GM12878 (cell line): ENCODE data around the gene MYL6B. TPM values are rescaled to one million over a fixed set of nuclear protein-coding genes. Genes with fewer than 3 reads are reported as not detected.

Source experiments
- ATAC-seq: fragments of 200-7000 bp; cut with Tn5 transposase; 3 replicates; pipeline ENCODE4 v1.9.1; 2020; ENCODE audit warnings: mild to moderate bottlenecking, moderate library complexity
- BruUV-seq: library from RNA; stranded (reverse); fragments of 400-500 nt; replicated peaks from 2 replicates; lab custom pipeline; 2021; lab: Mats Ljungman, UMichigan
- CTCF ChIA-PET: fragments of 300-600 bp; sonication (Branson Sonifier 250); formaldehyde crosslinking; extraction: SDS; loops from one replicate; lab custom pipeline; 2021; ENCODE audit warnings: inconsistent platforms; lab: Yijun Ruan, JAX
- POLR2A ChIA-PET: fragments of 350-600 bp; formaldehyde crosslinking; extraction: SDS; loops from one replicate; lab custom pipeline; 2021; ENCODE audit warnings: inconsistent platforms; lab: Charles Lee
- RAD21 ChIA-PET: fragments of 300-600 bp; sonication (Branson Sonifier 250); formaldehyde crosslinking; loops from one replicate; lab custom pipeline; 2023; ENCODE audit warnings: antibody characterized with exemption; ENCODE audit not compliant: unreplicated experiment; lab: Charles Lee
- SMC1A ChIA-PET: fragments of 300-600 bp; sonication (Branson Sonifier 250); formaldehyde crosslinking; loops from one replicate; lab custom pipeline; 2023; ENCODE audit not compliant: unreplicated experiment, uncharacterized antibody; lab: Charles Lee
- DNase-seq: peaks from one replicate; pipeline ENCODE4 v3.0.0-alpha.2; 2011; ENCODE audit warnings: low read depth, low spot score
- FAIRE-seq: peaks from 3 replicates; lab custom pipeline; 2011; peaks lifted over from hg19 to GRCh38; lab: Jason Lieb, UNC
- H2AFZ ChIP-seq: 2 replicates; pipeline ENCODE4 v1.6.0; 2011; ENCODE audit warnings: low read depth, low read length, control low read depth; ENCODE audit not compliant: control insufficient read depth
- H3K27ac ChIP-seq: 2 replicates; pipeline ENCODE4 v1.5.1; 2011; ENCODE audit warnings: control low read depth; ENCODE audit not compliant: control insufficient read depth, insufficient read depth
- H3K27me3 ChIP-seq, 2 experiments: replicated peaks in 1 of 2; 2 replicates each; pipeline versions ENCODE4 v1.6.0 to v1.6.1; 2011; ENCODE audit warnings: low read length in 1 of 2; ENCODE audit not compliant: control insufficient read depth in 2 of 2, insufficient read depth in 2 of 2
- H3K36me3 ChIP-seq, 2 experiments: 2 replicates each; pipeline ENCODE4 v1.5.1; 2011; ENCODE audit warnings: low read length in 1 of 2; ENCODE audit not compliant: control insufficient read depth in 2 of 2, insufficient read depth in 2 of 2
- H3K4me1 ChIP-seq: 2 replicates; pipeline ENCODE4 v1.6.1; 2011; ENCODE audit warnings: mild to moderate bottlenecking, low read length, moderate library complexity, mixed read lengths; ENCODE audit not compliant: control insufficient read depth, insufficient read depth
- H3K4me2 ChIP-seq: 2 replicates; pipeline ENCODE4 v1.6.0; 2011; ENCODE audit warnings: control low read depth; ENCODE audit not compliant: control insufficient read depth, insufficient read depth
- H3K4me3 ChIP-seq: fragments of 200-600 bp; sonication (generic); 2 replicates; pipeline ENCODE4 v1.5.1; 2016
- H3K79me2 ChIP-seq: 2 replicates; pipeline ENCODE4 v1.6.0; 2011; ENCODE audit warnings: low read length; ENCODE audit not compliant: control insufficient read depth, insufficient read depth
- H3K9ac ChIP-seq: 2 replicates; pipeline ENCODE4 v1.8.0; 2011; ENCODE audit warnings: low read length, control low read depth, mixed read lengths; ENCODE audit not compliant: control insufficient read depth, insufficient read depth
- H3K9me3 ChIP-seq: replicated peaks from 3 replicates; pipeline ENCODE4 v1.5.1; 2011; ENCODE audit warnings: mild to moderate bottlenecking, low read length; ENCODE audit not compliant: control insufficient read depth, insufficient read depth
- H4K20me1 ChIP-seq: 2 replicates; pipeline ENCODE4 v1.6.0; 2011; ENCODE audit not compliant: control insufficient read depth, insufficient read depth
- EED ChIP-seq: sonication (generic); IDR thresholded peaks from 2 replicates; pipeline ENCODE4 v1.6.1; 2016; ENCODE audit warnings: antibody characterized with exemption, low read depth
- EGR1 ChIP-seq, 2 experiments: IDR thresholded peaks; 1 replicate in 1 of 2; 2 replicates in 1 of 2; pipeline ENCODE4 v1.6.1; 2011 to 2012; ENCODE audit warnings: low read depth in 2 of 2, low read length in 2 of 2, borderline replicate concordance in 1 of 2, mild to moderate bottlenecking in 1 of 2, moderate library complexity in 1 of 2
- FOXK2 ChIP-seq: fragments of 450-650 bp; IDR thresholded peaks from 2 replicates; pipeline ENCODE4 v1.6.1; 2017; ENCODE audit warnings: mild to moderate bottlenecking, moderate library complexity
- JUNB ChIP-seq: IDR thresholded peaks from 2 replicates; pipeline ENCODE4 v1.6.1; 2016; ENCODE audit warnings: antibody characterized with exemption, mild to moderate bottlenecking
- PAX8 ChIP-seq: fragments of 450-650 bp; IDR thresholded peaks from 2 replicates; pipeline ENCODE4 v1.6.1; 2017; ENCODE audit warnings: mild to moderate bottlenecking, moderate library complexity
- SMAD1 ChIP-seq: fragments of 450-650 bp; IDR thresholded peaks from 2 replicates; pipeline ENCODE4 v1.6.1; 2018; ENCODE audit warnings: mild to moderate bottlenecking, low read depth; ENCODE audit not compliant: partially characterized antibody
- SRF ChIP-seq, 2 experiments: IDR thresholded peaks; 2 replicates each; pipeline ENCODE4 v1.6.1; 2011; ENCODE audit warnings: low read depth in 2 of 2, low read length in 2 of 2, mild to moderate bottlenecking in 1 of 2, moderate library complexity in 1 of 2
- TBL1XR1 ChIP-seq: IDR thresholded peaks from 2 replicates; pipeline ENCODE4 v1.6.1; 2012; ENCODE audit warnings: low read depth, low read length, improper control_type of control experiment
- ZNF384 ChIP-seq: IDR thresholded peaks from 2 replicates; pipeline ENCODE4 v1.6.1; 2012; ENCODE audit warnings: low read depth, mild to moderate bottlenecking, low read length, improper control_type of control experiment, borderline replicate concordance
- WGBS: methylation state at CpG from one replicate; pipeline ENCODE4 v1.1.6; 2016; ENCODE audit warnings: low lambda C conversion rate; ENCODE audit not compliant: insufficient replicate concordance, insufficient coverage; ENCODE audit errors: missing lambda C conversion rate; 5-methylcytosine and 5-hydroxymethylcytosine counted together
- in situ Hi-C: fragments of 300-500 bp; cut with MboI; formaldehyde crosslinking; loops from 9 replicates; pipeline ENCODE4 v1.14.3; 2018; ENCODE audit warnings: mixed read lengths
- intact Hi-C: fragments of 100-400 bp; cut with micrococcal nuclease; formaldehyde crosslinking; loops from one replicate; pipeline ENCODE4 v1.14.2; 2022; ENCODE audit not compliant: unreplicated experiment
- polyA plus RNA-seq, 11 experiments: library from polyadenylated mRNA; depleted of rRNA in 4 of 11; unstranded in 6 of 11; stranded (reverse) in 5 of 11; fragments of >200 nt; fragmentation: Nextera tagmentation in 4 of 11; fragmentation: Illumina TruSeq in 1 of 11; extraction: Ambion mirVana in 4 of 11; extraction: Trizol in 1 of 11; gene quantifications; 1 replicate in 1 of 11; 2 replicates in 10 of 11; pipeline versions ENCODE4 v1.2.1 to v1.2.3, GENCODE V29; 2011 to 2016; ENCODE audit warnings: inconsistent platforms in 2 of 11, missing spikeins in 2 of 11, low read depth in 1 of 11
- total RNA-seq, 4 experiments: library from RNA; depleted of rRNA in 3 of 4; stranded (reverse); fragments of >200 nt in 3 of 4; fragmentation: Illumina TruSeq in 1 of 4; extraction: Trizol in 1 of 4; gene quantifications; 2 replicates each; pipeline versions ENCODE4 v1.2.1 to v1.2.3, GENCODE V29; 2013 to 2021
- TF ChIP-seq, protein P1 (sequence below): fragments of 450-650 bp; IDR thresholded peaks from 2 replicates; pipeline ENCODE4 v1.6.1; 2014; ENCODE audit warnings: mild to moderate bottlenecking
- TF ChIP-seq, protein P2 (sequence below): fragments of 450-650 bp; IDR thresholded peaks from 2 replicates; pipeline ENCODE4 v1.6.1; 2017; ENCODE audit warnings: borderline replicate concordance
- TF ChIP-seq, protein P3 (sequence below): fragments of 450-650 bp; IDR thresholded peaks from 2 replicates; pipeline ENCODE4 v1.6.1; 2017; ENCODE audit warnings: mild to moderate bottlenecking, moderate library complexity

The MYL6B gene
- total and polyA plus RNA-seq, 10 of the 15 experiments (the other 5 are each of a cell fraction or from before 2014, with no cell fraction given): 75.5 to 153 (median 114) TPM

DNA sequence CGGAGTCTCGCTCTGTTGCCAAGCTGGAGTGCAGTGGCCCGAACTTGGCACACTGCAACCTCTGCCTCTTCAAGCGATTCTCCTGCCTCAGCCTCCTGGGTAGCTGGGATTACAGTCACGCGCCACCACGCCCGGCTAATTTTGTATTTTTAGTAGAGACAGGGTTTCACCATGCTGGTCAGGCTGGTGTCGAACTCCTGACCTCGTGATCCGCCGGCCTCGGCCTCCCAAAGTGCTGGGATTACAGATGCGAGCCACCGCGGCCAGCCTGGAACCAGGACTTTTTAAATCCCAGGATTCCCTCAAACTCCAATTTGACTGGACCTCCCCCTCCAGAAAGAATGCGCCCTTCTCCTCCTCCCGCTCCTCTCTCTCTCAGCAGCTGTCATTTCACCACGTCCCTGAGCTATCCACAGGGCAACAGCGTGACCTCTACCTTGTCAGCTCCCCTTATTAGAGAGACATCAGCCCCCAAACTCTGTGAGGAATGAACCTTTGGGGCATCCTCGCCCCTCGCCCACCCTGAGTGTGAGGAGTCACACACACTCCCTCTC is 22.4 kb upstream of the MYL6B start:
- peak overlapping the region; percentile 93 for H3K4me3 ChIP-seq
- no peak for TF ChIP-seq TBL1XR1
- TF ChIP-seq, protein P1, sequence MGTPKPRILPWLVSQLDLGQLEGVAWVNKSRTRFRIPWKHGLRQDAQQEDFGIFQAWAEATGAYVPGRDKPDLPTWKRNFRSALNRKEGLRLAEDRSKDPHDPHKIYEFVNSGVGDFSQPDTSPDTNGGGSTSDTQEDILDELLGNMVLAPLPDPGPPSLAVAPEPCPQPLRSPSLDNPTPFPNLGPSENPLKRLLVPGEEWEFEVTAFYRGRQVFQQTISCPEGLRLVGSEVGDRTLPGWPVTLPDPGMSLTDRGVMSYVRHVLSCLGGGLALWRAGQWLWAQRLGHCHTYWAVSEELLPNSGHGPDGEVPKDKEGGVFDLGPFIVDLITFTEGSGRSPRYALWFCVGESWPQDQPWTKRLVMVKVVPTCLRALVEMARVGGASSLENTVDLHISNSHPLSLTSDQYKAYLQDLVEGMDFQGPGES: no peak
- TF ChIP-seq EGR1 (IDR thresholded peaks at IDR 0.05; ENCODE audit: borderline replicate concordance in 1 of 2, low read depth in 2 of 2, low read length in 2 of 2): no peak
- TF ChIP-seq, protein P2, sequence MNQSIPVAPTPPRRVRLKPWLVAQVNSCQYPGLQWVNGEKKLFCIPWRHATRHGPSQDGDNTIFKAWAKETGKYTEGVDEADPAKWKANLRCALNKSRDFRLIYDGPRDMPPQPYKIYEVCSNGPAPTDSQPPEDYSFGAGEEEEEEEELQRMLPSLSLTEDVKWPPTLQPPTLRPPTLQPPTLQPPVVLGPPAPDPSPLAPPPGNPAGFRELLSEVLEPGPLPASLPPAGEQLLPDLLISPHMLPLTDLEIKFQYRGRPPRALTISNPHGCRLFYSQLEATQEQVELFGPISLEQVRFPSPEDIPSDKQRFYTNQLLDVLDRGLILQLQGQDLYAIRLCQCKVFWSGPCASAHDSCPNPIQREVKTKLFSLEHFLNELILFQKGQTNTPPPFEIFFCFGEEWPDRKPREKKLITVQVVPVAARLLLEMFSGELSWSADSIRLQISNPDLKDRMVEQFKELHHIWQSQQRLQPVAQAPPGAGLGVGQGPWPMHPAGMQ: no peak
- no peak for TF ChIP-seq SRF (IDR thresholded peaks at IDR 0.05; ENCODE audit: low read depth in 2 of 2, low read length in 2 of 2)
- no peak for TF ChIP-seq SMAD1
- TF ChIP-seq JUNB: no peak
- no peak for TF ChIP-seq PAX8
- TF ChIP-seq FOXK2: no peak
- TF ChIP-seq EED: no peak
- no peak for TF ChIP-seq ZNF384
- TF ChIP-seq, protein P3, sequence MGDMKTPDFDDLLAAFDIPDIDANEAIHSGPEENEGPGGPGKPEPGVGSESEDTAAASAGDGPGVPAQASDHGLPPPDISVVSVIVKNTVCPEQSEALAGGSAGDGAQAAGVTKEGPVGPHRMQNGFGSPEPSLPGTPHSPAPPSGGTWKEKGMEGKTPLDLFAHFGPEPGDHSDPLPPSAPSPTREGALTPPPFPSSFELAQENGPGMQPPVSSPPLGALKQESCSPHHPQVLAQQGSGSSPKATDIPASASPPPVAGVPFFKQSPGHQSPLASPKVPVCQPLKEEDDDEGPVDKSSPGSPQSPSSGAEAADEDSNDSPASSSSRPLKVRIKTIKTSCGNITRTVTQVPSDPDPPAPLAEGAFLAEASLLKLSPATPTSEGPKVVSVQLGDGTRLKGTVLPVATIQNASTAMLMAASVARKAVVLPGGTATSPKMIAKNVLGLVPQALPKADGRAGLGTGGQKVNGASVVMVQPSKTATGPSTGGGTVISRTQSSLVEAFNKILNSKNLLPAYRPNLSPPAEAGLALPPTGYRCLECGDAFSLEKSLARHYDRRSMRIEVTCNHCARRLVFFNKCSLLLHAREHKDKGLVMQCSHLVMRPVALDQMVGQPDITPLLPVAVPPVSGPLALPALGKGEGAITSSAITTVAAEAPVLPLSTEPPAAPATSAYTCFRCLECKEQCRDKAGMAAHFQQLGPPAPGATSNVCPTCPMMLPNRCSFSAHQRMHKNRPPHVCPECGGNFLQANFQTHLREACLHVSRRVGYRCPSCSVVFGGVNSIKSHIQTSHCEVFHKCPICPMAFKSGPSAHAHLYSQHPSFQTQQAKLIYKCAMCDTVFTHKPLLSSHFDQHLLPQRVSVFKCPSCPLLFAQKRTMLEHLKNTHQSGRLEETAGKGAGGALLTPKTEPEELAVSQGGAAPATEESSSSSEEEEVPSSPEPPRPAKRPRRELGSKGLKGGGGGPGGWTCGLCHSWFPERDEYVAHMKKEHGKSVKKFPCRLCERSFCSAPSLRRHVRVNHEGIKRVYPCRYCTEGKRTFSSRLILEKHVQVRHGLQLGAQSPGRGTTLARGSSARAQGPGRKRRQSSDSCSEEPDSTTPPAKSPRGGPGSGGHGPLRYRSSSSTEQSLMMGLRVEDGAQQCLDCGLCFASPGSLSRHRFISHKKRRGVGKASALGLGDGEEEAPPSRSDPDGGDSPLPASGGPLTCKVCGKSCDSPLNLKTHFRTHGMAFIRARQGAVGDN: no peak
- peaks cover 14 to 16% of the 10 kb centered on the region in 2 experiments for H3K36me3 ChIP-seq
- BruUV-seq: no TSS peak
- ChIA-PET RAD21 (no interaction called here), SMC1A (interaction anchor here (0.9 to 4.8 kb wide), 4 partner anchors 12 to 60 kb away, joined by 3 to 68 read pairs (median 4); partner anchors contain the start of genes SMARCC2 and ZC3H10), CTCF (interaction anchor here (0.6 to 10.3 kb wide), 2 partner anchors 59 to 307 kb away, joined by 3 to 129 read pairs; partner anchors contain the start of gene SMARCC2), POLR2A (interaction anchor here (0.9 to 4.5 kb wide), 3 partner anchors 12 to 92 kb away, joined by 4 to 44 read pairs (median 6); partner anchors contain the start of genes RNF41 and SMARCC2)
- H3K9me3 ChIP-seq: no peaks in the 10 kb centered on the region
- intact Hi-C loops: loop anchor here (5.0 to 10.0 kb wide), 2 partner anchors 337 to 515 kb away; partner anchors contain the start of genes ATP5F1B and SPRYD4
- peak overlapping the region; percentile 78 for H3K9ac ChIP-seq
- no peak overlapping the region; the same call in 1 of the 2 replicates for H2AFZ ChIP-seq
- H3K27me3 ChIP-seq: no peaks in the 10 kb centered on the region
- peaks cover 24% of the 10 kb centered on the region for H3K4me1 ChIP-seq
- H3K4me2 ChIP-seq: peak overlapping the region; percentile 98
- H4K20me1 ChIP-seq: no peaks in the 10 kb centered on the region
- 36% methylated on average over 22 of the region's 22 CpGs for WGBS
- DNase-seq (no peak), ATAC-seq (no peak), FAIRE-seq (no peak)
- peaks cover 21% of the 10 kb centered on the region for H3K79me2 ChIP-seq
- peak overlapping the region; percentile 55 for H3K27ac ChIP-seq
- in situ Hi-C loops: loop anchor here (5.0 kb wide), 1 partner anchor 57 kb away; the partner anchor contains the start of gene SMARCC2
